HFFc6 (cell line): ENCODE data around the gene FSIP1. TPM values are rescaled to one million over a fixed set of nuclear protein-coding genes. Genes with fewer than 3 reads are reported as not detected.

Experiments used
- DNase-seq: peaks from one replicate; pipeline ENCODE4 v3.0.0-alpha.2; 2018
- H3K27ac Mint-ChIP-seq: 2 replicates; pipeline ENCODE4 v1.8.0; 2020; ENCODE audit warnings: mild to moderate bottlenecking, mixed read lengths
- H3K27me3 Mint-ChIP-seq: 2 replicates; pipeline ENCODE4 v1.8.0; 2021; ENCODE audit warnings: mild to moderate bottlenecking, moderate library complexity, mixed read lengths; ENCODE audit not compliant: insufficient read depth
- H3K36me3 Mint-ChIP-seq: 2 replicates; pipeline ENCODE4 v1.8.0; 2021; ENCODE audit warnings: low read depth, mixed read lengths
- H3K4me1 Mint-ChIP-seq: 2 replicates; pipeline ENCODE4 v1.8.0; 2020; ENCODE audit warnings: low read depth, mixed read lengths
- H3K4me3 Mint-ChIP-seq: 2 replicates; pipeline ENCODE4 v1.8.0; 2020; ENCODE audit warnings: mild to moderate bottlenecking, moderate library complexity, mixed read lengths
- H3K9me3 Mint-ChIP-seq: 2 replicates; pipeline ENCODE4 v1.8.0; 2020; ENCODE audit warnings: mild to moderate bottlenecking, mixed read lengths
- total RNA-seq, 6 experiments: library from RNA; stranded (reverse); fragmentation: NEBNext Ultra II Directional; extraction: Animal tissue kit (Norgen Biotek cat#: 25700); gene quantifications; 2 replicates in 1 of 6; 3 replicates in 5 of 6; pipeline ENCODE4 v1.2.3, GENCODE V29; 2021
- TF ChIP-seq, protein P1 (sequence below): fragments of 200-600 bp; sonication (generic); IDR thresholded peaks from 2 replicates; pipeline ENCODE4 v1.5.0; 2021; ENCODE audit warnings: antibody characterized with exemption, mild to moderate bottlenecking

FSIP1 gene
- total RNA-seq, 6 experiments from 2014 or later: 1.2 to 2.0 (median 1.3) TPM

DNA sequence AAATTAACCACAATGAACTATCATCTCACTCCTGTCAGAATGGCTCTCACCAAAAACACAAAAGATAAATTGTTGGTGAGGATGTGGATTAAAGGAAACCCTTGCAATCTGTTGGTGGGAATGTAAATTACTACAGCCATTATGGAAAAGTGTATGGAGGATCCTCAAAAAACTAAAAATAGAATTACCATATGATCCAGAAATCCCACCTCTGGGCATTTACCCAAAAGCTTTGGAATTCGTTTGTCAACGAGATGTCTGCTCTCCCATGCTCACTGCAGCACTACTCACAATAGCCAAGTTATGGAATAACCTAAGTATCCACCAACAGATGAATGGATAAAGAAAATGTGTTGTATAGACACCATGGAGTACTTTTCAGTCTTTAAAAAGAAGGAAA lies 21.6 kb downstream of the FSIP1 start:
- H3K27me3 Mint-ChIP-seq: no peaks in the 10 kb centered on the region
- no peak overlapping the region for H3K4me3 Mint-ChIP-seq
- H3K4me1 Mint-ChIP-seq: peaks cover 5% of the 10 kb centered on the region; the same call in 1 of the 2 replicates
- DNase-seq: no peak
- H3K9me3 Mint-ChIP-seq: peaks cover 7% of the 10 kb centered on the region; the same call in 1 of the 2 replicates
- peaks cover 19% of the 10 kb centered on the region for H3K36me3 Mint-ChIP-seq
- H3K27ac Mint-ChIP-seq: no peak overlapping the region
- TF ChIP-seq, protein P1, sequence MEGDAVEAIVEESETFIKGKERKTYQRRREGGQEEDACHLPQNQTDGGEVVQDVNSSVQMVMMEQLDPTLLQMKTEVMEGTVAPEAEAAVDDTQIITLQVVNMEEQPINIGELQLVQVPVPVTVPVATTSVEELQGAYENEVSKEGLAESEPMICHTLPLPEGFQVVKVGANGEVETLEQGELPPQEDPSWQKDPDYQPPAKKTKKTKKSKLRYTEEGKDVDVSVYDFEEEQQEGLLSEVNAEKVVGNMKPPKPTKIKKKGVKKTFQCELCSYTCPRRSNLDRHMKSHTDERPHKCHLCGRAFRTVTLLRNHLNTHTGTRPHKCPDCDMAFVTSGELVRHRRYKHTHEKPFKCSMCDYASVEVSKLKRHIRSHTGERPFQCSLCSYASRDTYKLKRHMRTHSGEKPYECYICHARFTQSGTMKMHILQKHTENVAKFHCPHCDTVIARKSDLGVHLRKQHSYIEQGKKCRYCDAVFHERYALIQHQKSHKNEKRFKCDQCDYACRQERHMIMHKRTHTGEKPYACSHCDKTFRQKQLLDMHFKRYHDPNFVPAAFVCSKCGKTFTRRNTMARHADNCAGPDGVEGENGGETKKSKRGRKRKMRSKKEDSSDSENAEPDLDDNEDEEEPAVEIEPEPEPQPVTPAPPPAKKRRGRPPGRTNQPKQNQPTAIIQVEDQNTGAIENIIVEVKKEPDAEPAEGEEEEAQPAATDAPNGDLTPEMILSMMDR: no peak

DNA sequence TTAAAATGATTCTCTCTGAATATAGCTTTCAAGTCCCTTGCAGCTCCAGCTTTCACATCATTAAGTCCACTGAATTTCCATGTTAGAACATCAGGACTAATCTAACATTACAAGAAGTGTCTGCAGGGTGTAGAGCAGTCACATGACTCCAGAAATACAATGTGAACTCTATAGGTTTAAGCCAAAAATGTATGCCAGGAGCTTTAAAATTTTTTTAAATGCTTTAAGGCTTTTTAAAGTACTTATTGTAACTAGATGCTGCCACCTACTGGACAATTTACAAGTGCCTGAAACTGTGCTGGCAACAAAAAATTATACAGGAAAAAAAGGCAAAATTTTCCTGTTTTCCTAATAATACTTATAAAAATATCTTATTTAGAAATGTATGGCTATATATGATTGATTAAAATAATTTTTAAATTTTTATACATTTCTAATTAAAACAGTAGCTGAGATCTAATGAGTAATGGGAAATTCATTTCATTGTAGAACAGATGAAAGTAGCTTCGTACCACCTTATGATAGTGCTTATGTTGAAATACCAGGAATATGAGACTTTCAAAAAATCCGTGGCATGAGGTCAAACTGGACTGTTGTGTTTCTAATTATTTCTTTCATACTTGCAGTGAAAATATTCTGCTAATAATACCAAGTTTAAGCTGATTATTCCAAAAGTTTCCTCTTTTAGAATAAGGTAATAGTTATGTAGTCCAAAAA lies 25.7 kb downstream of the FSIP1 start:
- Mint-ChIP-seq H3K27ac (no peak overlapping the region), H3K9me3 (peaks cover under 1% of the 10 kb centered on the region; the same call in 1 of the 2 replicates), H3K4me3 (no peak overlapping the region), H3K36me3 (peaks cover 12% of the 10 kb centered on the region), H3K27me3 (no peaks in the 10 kb centered on the region), H3K4me1 (peaks cover 18% of the 10 kb centered on the region)
- TF ChIP-seq, protein P1: peak; percentile 97
- DNase-seq: peak; percentile 57

GRCh38 chr15:39752991-39753390 lies 29.6 kb downstream of the FSIP1 start:
- DNase-seq: no peak
- H3K9me3 Mint-ChIP-seq: no peaks in the 10 kb centered on the region; the same call in 1 of the 2 replicates
- H3K4me3 Mint-ChIP-seq: no peak overlapping the region
- H3K36me3 Mint-ChIP-seq: peaks cover 11% of the 10 kb centered on the region
- TF ChIP-seq, protein P1: no peak
- H3K4me1 Mint-ChIP-seq: peaks cover 30% of the 10 kb centered on the region
- no peaks in the 10 kb centered on the region; the same call in 1 of the 2 replicates for H3K27me3 Mint-ChIP-seq
- H3K27ac Mint-ChIP-seq: no peak overlapping the region

DNA sequence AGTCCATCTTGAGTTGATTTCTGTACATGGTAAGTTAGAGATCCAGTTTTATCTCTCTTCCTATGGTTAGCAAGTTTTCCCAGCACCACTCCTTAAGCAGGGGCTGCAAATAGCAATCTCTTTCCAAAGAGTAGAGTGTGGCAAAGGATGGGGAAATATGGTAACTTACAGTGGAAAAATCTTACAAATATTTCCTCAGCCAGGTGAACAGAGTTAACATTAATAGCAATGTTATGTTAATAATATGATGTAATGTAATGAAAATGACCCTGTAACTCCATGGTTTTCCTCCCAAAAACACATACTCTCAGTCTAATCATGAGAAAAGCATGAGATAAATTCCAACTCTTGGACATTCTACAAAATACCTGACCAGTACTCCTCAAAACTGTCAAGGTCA lies 30.4 kb downstream of the FSIP1 start:
- no peak overlapping the region for H3K4me3 Mint-ChIP-seq
- no peaks in the 10 kb centered on the region; the same call in 1 of the 2 replicates for H3K27me3 Mint-ChIP-seq
- DNase-seq: no peak
- H3K36me3 Mint-ChIP-seq: peaks cover 11% of the 10 kb centered on the region
- TF ChIP-seq, protein P1: no peak
- H3K4me1 Mint-ChIP-seq: peaks cover 38% of the 10 kb centered on the region
- H3K9me3 Mint-ChIP-seq: no peaks in the 10 kb centered on the region; the same call in 1 of the 2 replicates
- H3K27ac Mint-ChIP-seq: no peak overlapping the region

- peak overlapping the region; percentile 8; the same call in 1 of the 2 replicates for H3K27ac Mint-ChIP-seq
- no peaks in the 10 kb centered on the region; the same call in none of the 2 replicates for H3K27me3 Mint-ChIP-seq
- TF ChIP-seq, protein P1: no peak
- H3K4me1 Mint-ChIP-seq: peaks cover 55% of the 10 kb centered on the region
- H3K9me3 Mint-ChIP-seq: no peaks in the 10 kb centered on the region; the same call in 1 of the 2 replicates
- 0 out of 2 replicates have a peak overlapping the region, but pooled peaks have one; percentile 11 for H3K4me3 Mint-ChIP-seq
- peaks cover 6% of the 10 kb centered on the region for H3K36me3 Mint-ChIP-seq
- no peak for DNase-seq
Measured at GRCh38 chr15:39748276-39748675, 34.4 kb downstream of the FSIP1 start.
